Activated T-helper 17 cell treated with anti-CD3 and anti-CD28 coated beads, Interleukin-2, amount 50 U/mL, for 72 hours (primary cell): ENCODE results near the gene GPRIN3. TPM values are rescaled to one million over a fixed set of nuclear protein-coding genes. Genes with fewer than 3 reads are reported as not detected.

ENCODE experiments used
- ATAC-seq: fragments of 150-1000 bp; cut with Tn5 transposase; replicated peaks from 2 replicates; pipeline ENCODE4 v1.10.0; 2021; ENCODE audit warnings: mild to moderate bottlenecking, moderate library complexity
- H3K27ac Mint-ChIP-seq: one replicate; pipeline ENCODE4 v1.8.0; 2022; ENCODE audit warnings: mixed read lengths
- H3K27me3 Mint-ChIP-seq: one replicate; pipeline ENCODE4 v1.8.0; 2022; ENCODE audit warnings: mixed read lengths
- H3K36me3 Mint-ChIP-seq: one replicate; pipeline ENCODE4 v1.8.0; 2022; ENCODE audit warnings: low read depth, mild to moderate bottlenecking, mixed read lengths
- H3K4me1 Mint-ChIP-seq: one replicate; pipeline ENCODE4 v1.8.0; 2022; ENCODE audit warnings: mixed read lengths
- H3K4me3 Mint-ChIP-seq: one replicate; pipeline ENCODE4 v1.8.0; 2022; ENCODE audit warnings: mild to moderate bottlenecking, mixed read lengths
- H3K9me3 Mint-ChIP-seq: one replicate; pipeline ENCODE4 v1.8.0; 2022; ENCODE audit warnings: mixed read lengths
- total RNA-seq, 2 donors: library from RNA; stranded (reverse); gene quantifications; one replicate each; pipeline ENCODE4 v1.2.3, GENCODE V29; 2022

Gene GPRIN3
- total RNA-seq, 2 donors from 2014 or later = 43.5 to 69.7 TPM

- H3K27me3 Mint-ChIP-seq = no peaks in the 10 kb centered on the region
- peak; percentile 32 for ATAC-seq
- peak overlapping the region; percentile 90 for H3K4me3 Mint-ChIP-seq
- H3K4me1 Mint-ChIP-seq = peaks cover 68% of the 10 kb centered on the region
- H3K36me3 Mint-ChIP-seq = peaks cover 51% of the 10 kb centered on the region
- H3K9me3 Mint-ChIP-seq = no peaks in the 10 kb centered on the region
- H3K27ac Mint-ChIP-seq = peak overlapping the region; percentile 100
These were observed 14.3 kb downstream of the GPRIN3 start for GRCh38 chr4:89293299-89293698.

GRCh38 chr4:89290727-89291516, 16.7 kb downstream of the GPRIN3 start:
- peak overlapping the region; percentile 90 for H3K4me3 Mint-ChIP-seq

GRCh38 chr4:89289312-89289711, 18.3 kb downstream of the GPRIN3 start:
- peak overlapping the region; percentile 90 for H3K4me3 Mint-ChIP-seq
- H3K9me3 Mint-ChIP-seq = no peaks in the 10 kb centered on the region
- peak overlapping the region; percentile 100 for H3K27ac Mint-ChIP-seq
- H3K4me1 Mint-ChIP-seq = peaks cover 75% of the 10 kb centered on the region
- H3K36me3 Mint-ChIP-seq = peaks cover 39% of the 10 kb centered on the region
- no peaks in the 10 kb centered on the region for H3K27me3 Mint-ChIP-seq
- peak; percentile 47 for ATAC-seq

More at GRCh38 chr4:89290727-89291516, 16.7 kb downstream of the GPRIN3 start:
- Mint-ChIP-seq H3K4me1 (peaks cover 70% of the 10 kb centered on the region), H3K9me3 (no peaks in the 10 kb centered on the region), H3K27ac (peak overlapping the region; percentile 100), H3K36me3 (peaks cover 51% of the 10 kb centered on the region), H3K27me3 (no peaks in the 10 kb centered on the region)
- peak; percentile 16 for ATAC-seq

- no peaks in the 10 kb centered on the region for H3K9me3 Mint-ChIP-seq
- ATAC-seq = peak; percentile 5
These were observed 19.2 kb downstream of the GPRIN3 start for GRCh38 chr4:89288430-89288829.

GRCh38 chr4:89287945-89288344, 19.7 kb downstream of the GPRIN3 start:
- peaks cover 80% of the 10 kb centered on the region for H3K4me1 Mint-ChIP-seq
- H3K9me3 Mint-ChIP-seq = no peaks in the 10 kb centered on the region
- ATAC-seq = no peak
- H3K27me3 Mint-ChIP-seq = no peaks in the 10 kb centered on the region
- peak overlapping the region; percentile 90 for H3K4me3 Mint-ChIP-seq
- peaks cover 38% of the 10 kb centered on the region for H3K36me3 Mint-ChIP-seq
- peak overlapping the region; percentile 100 for H3K27ac Mint-ChIP-seq

More at GRCh38 chr4:89288430-89288829, 19.2 kb downstream of the GPRIN3 start:
- H3K27ac Mint-ChIP-seq = peak overlapping the region; percentile 100
- H3K36me3 Mint-ChIP-seq = peaks cover 37% of the 10 kb centered on the region
- peak overlapping the region; percentile 90 for H3K4me3 Mint-ChIP-seq
- no peaks in the 10 kb centered on the region for H3K27me3 Mint-ChIP-seq
- peaks cover 78% of the 10 kb centered on the region for H3K4me1 Mint-ChIP-seq

GRCh38 chr4:89285745-89286144, 21.9 kb downstream of the GPRIN3 start:
- H3K36me3 Mint-ChIP-seq = peaks cover 36% of the 10 kb centered on the region
- H3K4me1 Mint-ChIP-seq = peaks cover 70% of the 10 kb centered on the region

GRCh38 chr4:89284828-89285227, 22.8 kb downstream of the GPRIN3 start:
- Mint-ChIP-seq H3K27ac (peak overlapping the region; percentile 100), H3K36me3 (peaks cover 30% of the 10 kb centered on the region), H3K9me3 (no peaks in the 10 kb centered on the region), H3K27me3 (no peaks in the 10 kb centered on the region), H3K4me3 (peak overlapping the region; percentile 90), H3K4me1 (peaks cover 60% of the 10 kb centered on the region)
- ATAC-seq = peak; percentile 69

More at GRCh38 chr4:89285745-89286144, 21.9 kb downstream of the GPRIN3 start:
- peak overlapping the region; percentile 100 for H3K27ac Mint-ChIP-seq
- H3K4me3 Mint-ChIP-seq = peak overlapping the region; percentile 90
- no peaks in the 10 kb centered on the region for H3K27me3 Mint-ChIP-seq
- no peaks in the 10 kb centered on the region for H3K9me3 Mint-ChIP-seq
- no peak for ATAC-seq

GRCh38 chr4:89284020-89284424, 23.6 kb downstream of the GPRIN3 start:
- Mint-ChIP-seq H3K4me1 (peaks cover 52% of the 10 kb centered on the region), H3K27me3 (no peaks in the 10 kb centered on the region), H3K4me3 (peak overlapping the region; percentile 90), H3K9me3 (no peaks in the 10 kb centered on the region), H3K27ac (peak overlapping the region; percentile 100), H3K36me3 (peaks cover 22% of the 10 kb centered on the region)
- ATAC-seq = peak; percentile 38

- no peaks in the 10 kb centered on the region for H3K27me3 Mint-ChIP-seq
- no peaks in the 10 kb centered on the region for H3K9me3 Mint-ChIP-seq
- peak; percentile 44 for ATAC-seq
- H3K36me3 Mint-ChIP-seq = peaks cover 21% of the 10 kb centered on the region
- H3K27ac Mint-ChIP-seq = peak overlapping the region; percentile 100
- peak overlapping the region; percentile 90 for H3K4me3 Mint-ChIP-seq
- H3K4me1 Mint-ChIP-seq = peaks cover 49% of the 10 kb centered on the region
These were observed 24.2 kb downstream of the GPRIN3 start for GRCh38 chr4:89283226-89284009.

- ATAC-seq = no peak
- Mint-ChIP-seq H3K9me3 (no peaks in the 10 kb centered on the region), H3K4me1 (peaks cover 38% of the 10 kb centered on the region), H3K36me3 (peaks cover 33% of the 10 kb centered on the region), H3K4me3 (no peak overlapping the region), H3K27ac (no peak overlapping the region), H3K27me3 (no peaks in the 10 kb centered on the region)
These were observed 28.2 kb downstream of the GPRIN3 start for GRCh38 chr4:89279385-89279784.

- no peak overlapping the region for H3K27ac Mint-ChIP-seq
- no peak overlapping the region for H3K4me3 Mint-ChIP-seq
- no peaks in the 10 kb centered on the region for H3K9me3 Mint-ChIP-seq
- H3K36me3 Mint-ChIP-seq = peaks cover 28% of the 10 kb centered on the region
- peaks cover 40% of the 10 kb centered on the region for H3K4me1 Mint-ChIP-seq
- H3K27me3 Mint-ChIP-seq = no peaks in the 10 kb centered on the region
- ATAC-seq = no peak
These were observed 30.2 kb downstream of the GPRIN3 start for GRCh38 chr4:89277412-89277811.

GRCh38 chr4:89276296-89276695, 31.3 kb downstream of the GPRIN3 start:
- Mint-ChIP-seq H3K4me3 (peak overlapping the region; percentile 35), H3K36me3 (peaks cover 21% of the 10 kb centered on the region), H3K4me1 (peaks cover 36% of the 10 kb centered on the region), H3K9me3 (no peaks in the 10 kb centered on the region), H3K27me3 (no peaks in the 10 kb centered on the region), H3K27ac (no peak overlapping the region)
- ATAC-seq = no peak

GRCh38 chr4:89275587-89275986, 32.0 kb downstream of the GPRIN3 start:
- no peaks in the 10 kb centered on the region for H3K27me3 Mint-ChIP-seq
- peaks cover 23% of the 10 kb centered on the region for H3K36me3 Mint-ChIP-seq
- no peak for ATAC-seq
- peaks cover 40% of the 10 kb centered on the region for H3K4me1 Mint-ChIP-seq
- peak overlapping the region; percentile 3 for H3K4me3 Mint-ChIP-seq
- no peak overlapping the region for H3K27ac Mint-ChIP-seq
- no peaks in the 10 kb centered on the region for H3K9me3 Mint-ChIP-seq

- Mint-ChIP-seq H3K9me3 (no peaks in the 10 kb centered on the region), H3K36me3 (peaks cover 25% of the 10 kb centered on the region), H3K4me1 (peaks cover 51% of the 10 kb centered on the region), H3K4me3 (peak overlapping the region; percentile 57), H3K27ac (peak overlapping the region; percentile 42), H3K27me3 (no peaks in the 10 kb centered on the region)
- peak; percentile 34 for ATAC-seq
These were observed 33.9 kb downstream of the GPRIN3 start for GRCh38 chr4:89273741-89274141.
